ACHN (cell line): ENCODE measurements around the gene TWNK.

ENCODE experiments used
- DNase-seq: peaks from one replicate; pipeline ENCODE4 v3.0.0-alpha.2; 2015
- in situ Hi-C: cut with HindIII; loops from 2 replicates; pipeline ENCODE4 v1.10.0; 2017; ENCODE audit warnings: low sequenced_read_pairs, low pct_ligation_motif_present, low pct_unique_long_range_greater_than_20kb

Gene TWNK

DNA sequence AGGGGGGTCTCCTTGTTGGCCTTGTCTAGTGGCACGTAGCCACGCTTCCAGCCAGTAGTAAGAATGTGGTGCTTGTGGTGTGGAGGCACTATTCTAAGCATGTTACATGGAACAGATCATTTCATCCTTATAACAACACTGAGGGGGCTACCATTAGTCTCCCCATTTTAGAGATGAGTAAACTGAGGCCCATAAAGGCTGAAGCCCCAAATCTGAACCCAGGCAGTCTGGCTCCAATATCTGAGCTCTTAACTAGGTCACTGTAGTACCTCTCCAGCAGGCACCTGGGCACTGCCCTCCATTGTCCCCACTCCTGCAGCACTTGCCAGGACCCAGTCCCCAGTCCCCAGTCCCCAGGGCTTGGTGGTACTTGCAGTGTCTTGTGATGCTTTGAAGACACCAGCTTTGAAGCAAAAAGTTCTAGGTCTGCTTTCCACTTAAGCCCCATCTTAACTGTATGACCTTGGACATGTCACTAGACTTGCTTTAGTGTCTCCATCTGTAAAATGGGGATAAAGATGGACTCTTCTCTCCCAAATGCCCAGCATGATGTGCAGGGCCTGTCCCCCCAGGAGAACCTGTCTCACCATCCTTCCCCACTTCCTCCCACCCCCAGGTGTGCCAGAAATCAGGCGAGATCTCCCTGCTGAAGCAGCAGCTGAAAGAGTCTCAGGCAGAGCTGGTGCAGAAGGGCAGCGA, 18.7 kb downstream of the TWNK start:
- in situ Hi-C loops = no loop called here
- DNase-seq = no peak

DNA sequence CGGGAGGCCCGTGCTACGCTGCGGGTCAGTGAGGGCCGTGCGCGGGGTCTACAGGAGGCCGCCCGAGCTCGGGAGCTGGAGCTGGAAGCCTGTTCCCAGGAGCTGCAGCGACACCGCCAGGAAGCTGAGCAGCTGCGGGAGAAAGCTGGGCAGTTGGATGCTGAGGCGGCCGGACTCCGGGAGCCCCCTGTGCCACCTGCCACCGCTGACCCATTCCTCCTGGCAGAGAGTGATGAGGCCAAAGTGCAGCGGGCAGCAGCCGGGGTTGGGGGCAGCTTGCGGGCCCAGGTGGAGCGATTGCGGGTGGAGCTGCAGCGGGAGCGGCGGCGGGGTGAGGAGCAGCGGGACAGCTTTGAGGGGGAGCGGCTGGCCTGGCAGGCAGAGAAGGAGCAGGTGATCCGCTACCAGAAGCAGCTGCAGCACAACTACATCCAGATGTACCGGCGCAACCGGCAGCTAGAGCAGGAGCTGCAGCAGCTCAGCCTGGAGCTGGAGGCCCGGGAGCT, 19.3 kb downstream of the TWNK start:
- in situ Hi-C loops = no loop called here
- DNase-seq = no peak

DNA sequence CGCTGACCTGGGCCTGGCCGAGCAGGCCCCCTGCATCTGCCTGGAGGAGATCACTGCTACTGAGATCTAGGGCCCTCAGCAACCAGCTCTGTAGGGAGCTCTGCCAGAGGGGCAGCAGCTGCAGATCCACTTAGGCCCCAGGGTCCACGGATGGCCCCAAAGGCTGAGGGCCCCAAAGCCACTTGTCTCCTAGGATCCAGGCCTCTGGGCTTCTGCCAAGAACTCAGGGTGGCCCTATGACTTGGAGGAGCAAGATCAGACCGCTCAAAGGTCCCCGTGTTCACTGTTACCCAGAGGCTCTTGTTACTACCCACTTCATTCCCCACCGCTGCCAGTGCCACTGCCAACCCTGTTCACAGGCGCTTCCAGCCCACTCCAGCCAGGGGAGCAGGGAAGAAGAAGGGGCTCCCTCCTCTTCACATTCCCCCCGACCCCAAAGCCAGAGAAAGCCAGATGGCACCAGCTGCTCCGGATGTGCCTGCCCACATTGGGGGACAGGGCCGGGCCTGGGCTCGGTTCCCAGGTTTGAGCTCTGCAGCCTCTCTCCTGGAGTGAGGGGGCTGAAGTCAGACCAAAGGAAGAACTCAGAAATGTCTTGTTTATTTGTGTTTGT, 19.9 kb downstream of the TWNK start:
- DNase-seq = no peak
- in situ Hi-C loops = no loop called here

DNA sequence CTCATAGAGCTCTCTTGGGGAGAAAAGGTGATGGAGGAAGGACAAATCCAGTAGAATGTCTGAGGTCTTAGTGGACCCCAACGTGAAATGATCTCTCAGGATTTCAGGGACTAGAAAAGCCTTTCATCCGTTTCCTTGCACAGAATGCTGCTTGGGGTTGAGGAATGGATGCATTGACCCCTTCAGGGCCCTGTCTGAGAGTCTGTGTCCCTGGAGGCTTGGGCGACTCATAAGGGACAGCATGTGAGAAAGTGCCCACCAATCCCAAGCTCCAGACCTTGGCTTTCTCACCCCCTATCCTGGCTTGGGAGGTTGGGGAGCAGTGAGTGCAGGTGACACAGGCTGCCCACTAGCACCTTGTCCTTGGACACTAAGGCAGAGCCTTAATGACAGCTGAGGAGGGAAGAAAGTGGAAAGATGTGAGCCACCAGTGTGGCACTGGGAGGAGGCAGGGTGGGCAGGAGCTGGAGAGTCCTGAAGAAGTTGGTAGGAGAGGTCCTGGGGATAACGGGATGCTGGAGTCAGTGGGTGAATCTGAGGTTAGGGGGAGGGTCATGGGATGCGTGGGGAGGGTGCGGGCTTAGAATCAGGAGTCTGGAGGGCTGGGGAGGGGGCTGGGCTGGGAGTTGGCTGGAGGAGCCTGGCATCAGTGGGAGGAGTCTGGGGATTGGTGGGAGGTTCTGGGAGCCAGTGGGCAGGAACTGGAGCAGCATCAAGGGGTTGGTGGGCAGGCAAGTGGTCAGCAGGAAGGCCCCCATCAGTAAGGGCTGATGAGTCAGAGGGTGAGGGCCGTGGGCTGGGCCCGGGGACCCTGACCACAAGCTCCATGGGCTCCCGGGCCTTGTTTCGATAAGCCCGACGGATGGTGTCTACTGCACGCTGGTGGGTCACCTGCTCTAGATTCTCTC, 20.8 kb downstream of the TWNK start:
- in situ Hi-C loops = no loop called here
- DNase-seq = no peak

DNA sequence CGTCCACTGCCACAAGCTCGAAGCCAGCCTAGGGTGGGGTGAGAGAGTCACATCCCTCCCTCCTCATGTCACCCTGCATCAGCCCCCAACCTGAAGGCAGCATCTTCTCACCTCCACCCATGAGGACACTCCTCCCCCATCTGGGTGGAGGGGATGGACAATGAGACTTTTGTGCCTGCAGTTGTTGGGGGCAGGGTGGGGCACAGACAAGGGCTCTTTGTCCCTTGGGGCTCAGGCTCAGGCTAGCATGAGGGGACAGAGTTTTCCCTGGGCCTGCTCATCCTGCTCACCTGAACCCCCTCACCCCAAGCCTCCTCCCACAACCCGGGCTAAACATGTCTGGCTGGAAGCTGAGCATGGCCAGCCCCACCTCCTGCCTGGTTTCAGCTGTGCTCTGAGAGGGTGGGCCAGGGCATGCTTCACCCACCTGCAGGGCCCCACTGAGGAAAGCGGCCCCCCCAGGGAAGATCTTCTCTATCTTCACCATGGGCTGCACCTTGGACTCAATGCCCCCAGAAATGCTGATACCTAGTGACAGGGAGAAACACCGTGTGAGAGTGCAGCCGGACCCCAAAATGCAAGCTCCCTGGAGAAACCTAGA, 21.6 kb downstream of the TWNK start:
- in situ Hi-C loops = no loop called here
- no peak for DNase-seq

DNA sequence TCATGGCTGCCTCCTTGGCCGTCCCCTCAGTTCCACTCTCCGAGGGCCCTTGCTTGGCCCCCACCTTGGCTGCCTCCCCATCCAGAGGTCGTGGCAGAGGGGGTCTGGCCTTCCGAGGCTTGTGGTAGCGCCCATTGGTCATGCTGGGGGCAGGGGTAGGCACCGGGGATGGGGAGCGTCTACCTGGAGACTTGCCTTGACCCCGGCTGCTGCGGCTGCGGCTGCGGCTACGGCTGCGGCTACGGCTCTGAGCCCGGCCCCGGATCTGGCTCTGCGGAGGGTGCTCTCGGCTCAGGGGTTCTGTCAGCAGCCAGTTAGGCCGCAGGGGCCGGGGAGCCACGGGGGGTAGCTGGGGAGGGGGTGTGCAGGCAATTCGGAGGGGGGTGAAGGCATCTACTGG, 23.0 kb downstream of the TWNK start:
- in situ Hi-C loops = no loop called here
- no peak for DNase-seq

DNA sequence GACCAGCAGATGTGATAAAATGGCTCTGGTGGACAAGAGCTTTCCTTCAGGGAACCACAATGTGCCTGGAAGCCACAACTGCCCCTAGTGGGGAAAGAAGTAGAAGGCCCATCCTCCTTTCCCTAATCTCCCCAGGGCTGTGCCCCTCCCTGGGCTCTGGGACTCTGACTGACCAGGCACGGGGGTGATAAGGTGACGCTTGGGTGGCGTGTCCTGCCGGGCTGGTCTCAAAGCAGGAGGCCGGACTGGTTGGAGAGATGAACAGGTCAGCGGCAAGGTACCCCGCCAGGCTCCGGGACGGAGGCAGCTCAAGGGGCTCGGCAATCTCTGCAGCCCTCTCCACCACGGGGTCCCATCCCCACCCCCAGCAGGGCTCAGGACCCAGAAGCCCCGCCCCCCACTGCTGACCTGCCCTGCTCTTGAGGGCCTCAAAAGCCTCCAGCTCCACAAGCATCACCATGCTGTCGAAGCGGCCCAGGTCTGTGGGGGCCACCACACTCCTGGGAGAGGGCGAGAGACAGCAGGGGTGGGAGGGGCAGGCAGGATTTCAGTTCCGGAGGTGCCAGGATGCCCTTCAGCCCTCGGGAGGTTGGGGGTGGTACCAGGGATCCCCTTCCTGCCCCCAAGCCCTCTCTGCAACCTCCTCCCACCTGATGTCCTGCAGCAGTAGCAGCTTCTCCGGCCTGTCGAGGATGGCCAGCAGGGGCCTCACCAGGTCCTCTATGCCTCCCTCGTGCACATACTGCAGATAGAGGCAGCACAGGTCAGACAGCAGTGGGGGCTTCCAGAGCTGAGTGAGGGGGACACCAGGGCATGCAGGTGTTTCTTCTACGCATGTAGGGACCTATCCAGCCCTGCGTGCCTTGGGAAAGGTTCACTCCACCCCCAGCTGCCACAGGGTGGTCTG, 24.4 kb downstream of the TWNK start:
- DNase-seq = peak; percentile 60
- in situ Hi-C loops = no loop called here

DNA sequence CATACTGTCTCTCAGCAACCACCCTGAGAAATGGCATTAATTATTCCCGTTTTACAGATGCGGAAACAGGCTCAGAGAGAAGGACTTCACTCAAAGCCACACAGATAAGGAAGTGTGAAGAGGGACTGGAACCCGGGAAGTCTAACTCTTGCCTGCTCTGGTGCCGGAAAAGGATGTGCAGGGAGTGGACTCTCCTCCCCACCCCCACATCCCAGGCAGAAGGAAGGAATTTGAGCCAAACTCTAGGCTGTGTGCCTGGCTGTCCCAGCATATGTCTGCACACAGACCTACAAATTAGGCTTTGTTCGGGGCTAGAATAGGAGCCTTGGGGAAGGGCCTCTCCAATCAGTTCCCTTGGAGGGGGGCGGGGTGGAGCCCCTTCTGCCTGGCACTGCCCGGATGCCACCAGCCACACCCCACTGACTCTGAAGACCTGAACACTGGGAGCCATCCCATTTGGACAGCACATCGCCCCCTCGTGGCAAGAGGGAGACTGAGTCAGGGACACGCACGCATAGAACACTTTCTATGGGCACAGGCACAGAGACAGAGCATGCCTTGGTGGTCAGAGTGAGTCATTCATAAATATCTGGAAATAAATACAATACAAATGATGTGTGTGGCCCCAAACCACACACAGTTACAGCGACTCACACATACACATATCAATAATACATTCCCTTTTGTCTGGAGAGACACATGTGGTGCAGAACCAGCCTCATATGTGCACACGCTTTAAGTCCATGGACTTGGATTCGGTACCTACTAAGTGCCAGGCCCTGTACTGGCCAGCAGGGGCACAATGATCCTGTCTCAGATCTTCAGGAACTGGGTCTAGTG, 25.4 kb downstream of the TWNK start:
- DNase-seq = peak; percentile 98
- in situ Hi-C loops = no loop called here

DNA sequence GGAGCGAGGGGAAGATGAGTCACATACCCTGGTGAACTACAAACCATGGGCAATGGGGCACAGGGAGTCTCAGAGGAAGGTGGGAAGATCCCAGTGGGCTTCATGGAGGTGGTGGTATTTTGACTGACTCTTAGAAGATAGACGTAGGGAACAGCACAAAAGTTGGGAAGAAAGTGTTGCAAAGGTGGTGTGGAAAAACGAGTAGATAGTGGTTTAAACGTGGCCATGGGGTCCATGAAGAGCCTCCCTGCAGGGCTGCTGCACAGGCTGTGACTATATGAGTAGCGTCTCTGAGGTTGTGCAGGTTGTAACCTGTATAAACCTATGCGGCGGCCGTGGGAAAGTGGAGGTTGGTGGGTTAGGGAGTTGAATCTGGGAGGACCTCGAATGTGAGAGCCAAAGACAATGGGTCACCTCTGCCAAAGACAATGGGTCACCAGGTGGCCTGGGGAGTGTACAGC, 26.1 kb downstream of the TWNK start:
- in situ Hi-C loops = no loop called here

DNA sequence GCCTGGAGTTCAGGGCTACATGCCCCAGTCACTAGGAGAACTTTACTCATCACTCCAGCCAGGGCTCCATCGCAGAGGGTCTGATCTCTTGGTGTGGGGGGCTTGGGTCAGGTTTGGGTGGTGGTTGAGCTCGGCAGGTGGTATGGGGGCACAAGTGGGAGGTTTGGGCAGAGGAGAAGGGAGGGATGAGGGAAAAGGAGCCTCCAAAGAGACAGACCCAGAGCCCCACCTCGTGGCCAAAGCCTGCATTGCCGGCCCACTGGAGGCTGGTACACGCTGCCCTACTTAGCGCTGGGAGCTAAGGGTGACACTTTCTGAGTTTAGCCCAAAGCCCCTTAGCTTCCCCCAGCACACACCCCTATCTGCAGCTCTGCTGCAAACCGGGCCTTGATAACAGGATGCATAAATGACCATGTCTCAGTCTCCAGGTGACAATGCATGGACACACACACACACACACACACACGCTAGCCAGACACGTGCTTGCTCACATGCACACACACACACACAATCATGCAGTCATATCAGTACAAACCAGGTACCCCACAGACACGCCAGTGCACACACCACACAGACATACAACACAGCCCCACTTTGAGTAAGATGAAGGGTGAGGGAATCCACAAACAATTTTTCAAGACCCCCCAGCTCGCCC, 27.0 kb downstream of the TWNK start:
- peak; percentile 76 for DNase-seq
- in situ Hi-C loops = no loop called here

More for the DNA sequence above, 26.1 kb downstream of the TWNK start:
- no peak for DNase-seq

DNA sequence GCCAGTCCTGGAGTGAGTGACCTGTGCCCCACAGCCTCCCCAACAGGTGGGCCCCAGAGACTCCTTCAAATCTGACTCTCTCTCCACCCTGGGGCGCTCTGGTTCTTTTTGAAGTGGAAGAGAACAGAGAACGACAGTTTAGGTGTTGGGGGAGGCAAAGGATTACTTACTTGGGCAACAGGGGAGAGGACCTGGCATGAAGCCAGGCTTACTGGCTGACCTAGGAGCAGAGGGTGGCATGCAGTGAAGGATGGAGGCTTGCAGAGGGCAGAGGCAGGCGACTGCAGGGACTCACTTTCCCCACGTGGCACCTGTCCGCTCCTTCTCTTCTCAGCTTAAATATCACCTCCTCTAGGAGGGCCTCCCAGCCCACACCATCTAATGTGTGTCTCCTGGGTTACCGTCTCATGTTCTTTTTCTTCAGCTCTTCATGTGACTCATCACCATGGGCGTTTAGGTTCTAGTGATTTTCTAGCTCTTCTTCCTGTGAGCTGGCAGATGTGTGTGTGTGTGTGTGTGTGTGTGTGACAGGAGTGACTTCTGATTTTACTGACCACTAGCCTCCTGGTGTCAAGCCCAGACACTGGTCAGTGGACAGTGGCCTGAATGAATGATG, 27.7 kb downstream of the TWNK start:
- in situ Hi-C loops = no loop called here

DNA sequence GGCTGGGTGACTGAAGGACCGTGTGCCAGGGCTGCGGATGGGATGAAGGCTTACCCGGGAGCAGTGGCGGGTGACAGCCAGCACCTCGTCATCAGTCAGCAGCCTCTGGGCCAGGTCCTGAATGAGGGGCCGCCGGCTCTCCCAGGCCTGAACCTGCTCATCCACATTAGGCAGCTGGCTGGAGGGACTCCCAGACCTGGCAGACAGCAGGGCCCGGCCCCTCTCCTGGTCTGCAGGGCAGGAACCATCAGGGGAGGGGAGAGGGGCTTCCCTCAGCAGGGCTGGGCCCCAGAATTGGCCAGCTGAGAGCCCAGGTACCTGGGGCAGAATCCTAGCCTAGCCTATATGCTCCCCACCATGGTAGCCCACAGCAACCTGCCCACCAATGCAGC, 28.2 kb downstream of the TWNK start:
- in situ Hi-C loops = no loop called here
- no peak for DNase-seq

More for the DNA sequence above, 27.7 kb downstream of the TWNK start:
- DNase-seq = peak; percentile 84

DNA sequence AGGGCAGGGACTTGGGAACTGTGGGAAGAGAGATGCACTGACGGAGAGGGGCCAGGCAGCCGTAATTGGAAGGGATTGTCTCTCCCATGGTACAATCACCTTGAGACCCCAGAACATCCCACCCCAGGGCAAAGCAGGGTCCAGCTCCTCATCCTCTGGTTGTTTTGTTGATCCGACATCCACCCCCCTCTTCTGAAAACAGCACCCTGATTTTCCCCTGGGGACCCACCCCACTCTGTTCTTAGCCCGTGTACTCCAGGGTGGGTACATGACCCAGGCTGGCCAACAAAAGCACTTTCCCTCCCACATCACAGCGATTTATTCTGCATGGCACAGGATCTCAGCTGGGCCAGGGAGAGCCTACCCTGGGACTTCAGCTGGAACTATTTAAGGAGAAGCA, 29.5 kb downstream of the TWNK start:
- no peak for DNase-seq
- in situ Hi-C loops = no loop called here

DNA sequence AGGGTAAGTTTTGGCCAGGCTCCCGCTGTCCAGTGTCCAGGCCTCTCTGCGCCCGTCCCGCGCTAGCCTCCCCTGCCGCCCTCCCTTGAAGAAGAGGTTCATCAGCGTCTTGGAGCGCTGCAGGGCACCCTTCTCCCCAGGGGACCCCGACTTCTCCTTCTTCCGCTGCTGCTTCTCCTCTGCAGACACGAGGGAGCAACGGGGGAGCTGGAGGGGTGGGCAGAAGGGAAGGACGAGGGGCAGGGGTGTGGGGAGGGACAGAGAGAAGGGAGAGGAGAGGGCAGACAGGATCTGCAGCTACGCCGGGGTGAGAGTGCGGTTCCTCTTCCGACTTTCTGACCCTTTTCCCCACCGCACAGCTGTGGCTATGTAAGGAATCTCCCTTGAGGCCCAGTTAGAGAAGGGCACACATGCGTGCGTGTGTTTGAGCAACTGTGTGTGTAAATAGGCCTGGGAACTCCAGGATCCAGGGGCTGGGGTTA, 30.8 kb downstream of the TWNK start:
- DNase-seq = no peak
- in situ Hi-C loops = no loop called here

DNA sequence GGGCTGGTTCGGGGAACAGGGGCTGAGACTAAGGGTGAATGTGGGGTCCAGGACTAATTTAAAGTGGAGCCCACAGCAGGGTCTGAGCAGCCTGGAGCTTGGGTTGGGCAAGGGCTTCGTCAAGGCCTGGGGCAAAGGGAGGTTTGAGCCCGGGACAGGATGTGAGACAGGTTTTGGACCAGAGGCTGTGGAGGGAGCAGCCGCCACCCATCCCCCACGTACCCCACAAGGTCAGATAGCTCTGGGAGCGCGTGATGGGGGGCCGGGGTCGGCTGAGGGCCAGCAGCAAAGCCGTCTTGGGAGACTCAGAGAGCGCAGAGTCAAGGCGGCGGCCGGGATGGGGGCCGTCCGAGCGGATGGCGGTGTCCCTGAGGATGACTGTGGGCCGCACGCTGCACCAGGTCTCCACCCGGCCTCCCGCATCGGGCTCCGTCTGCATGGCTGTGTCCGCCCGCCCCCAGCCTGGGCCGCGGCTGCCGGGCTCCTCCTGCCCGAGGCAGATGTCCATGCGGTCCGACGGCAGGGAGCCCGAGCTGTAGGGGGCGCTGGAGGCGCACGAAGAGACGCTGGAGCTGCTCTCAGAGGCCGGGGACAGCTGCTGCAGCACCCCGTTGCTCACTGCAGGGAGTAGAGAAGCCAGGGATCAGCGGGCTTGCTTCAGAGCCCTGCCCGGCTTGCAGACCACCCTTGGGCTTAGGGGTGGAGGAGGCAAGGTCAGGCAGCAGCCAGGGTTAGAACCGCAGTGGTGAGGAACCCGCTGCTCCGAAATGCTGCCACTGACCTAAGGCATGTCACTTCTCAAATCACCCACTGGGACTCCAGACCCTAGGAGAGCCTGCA, 31.5 kb downstream of the TWNK start:
- DNase-seq = peak; percentile 91
- in situ Hi-C loops = no loop called here

DNA sequence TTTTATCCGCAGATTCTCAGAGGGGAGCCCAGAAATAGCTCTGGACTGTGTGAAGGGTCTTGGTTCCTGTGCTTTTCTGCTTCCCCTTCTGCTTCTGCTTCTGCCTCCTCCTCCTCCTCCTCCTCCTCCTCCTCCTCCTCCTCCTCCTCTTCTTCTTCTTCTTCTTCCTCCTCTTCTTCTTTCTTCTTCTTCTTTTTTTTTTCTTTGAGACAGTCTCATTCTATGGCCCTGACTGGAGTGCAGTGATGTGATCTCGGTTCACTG, 32.0 kb downstream of the TWNK start:
- DNase-seq = no peak

More for the DNA sequence above, 32.0 kb downstream of the TWNK start:
- in situ Hi-C loops = no loop called here
